Ovary (tissue), 3 donors: ENCODE measurements around the gene RAC3.

Experiments used
- CTCF ChIP-seq, 3 donors: fragments of 450-650 bp in 2 of 3; fragments of 200-600 bp in 1 of 3; IDR thresholded peaks; one replicate each; pipeline versions ENCODE4 v1.5.1 to v1.8.0; 2016 to 2022; ENCODE audit warnings: antibody characterized with exemption in 3 of 3, mild to moderate bottlenecking in 1 of 3
- EP300 ChIP-seq: sonication (generic); formaldehyde crosslinking; IDR thresholded peaks from one replicate; pipeline ENCODE4 v1.6.1; 2017; ENCODE audit warnings: antibody characterized with exemption
- POLR2A ChIP-seq: fragments of 450-650 bp; IDR thresholded peaks from one replicate; pipeline ENCODE4 v1.6.1; 2017; ENCODE audit warnings: antibody characterized with exemption, mild to moderate bottlenecking, moderate library complexity
- donor health status: DM: no; HTN: no; CAD: no.

GRCh38 chr17:82055023-82055964 lies 23.8 kb downstream of the RAC3 start:
- no peak for TF ChIP-seq CTCF (IDR thresholded peaks at IDR 0.05)
- no peak for TF ChIP-seq POLR2A
- TF ChIP-seq EP300, result no peak
